Measurements from ENCODE around the gene WNK3. TPM values are rescaled to one million over a fixed set of nuclear protein-coding genes. Genes with fewer than 3 reads are reported as not detected.

The WNK3 gene
- total and polyA plus RNA-seq, 2 experiments from 2014 or later = 0.39 to 0.43 TPM

DNA sequence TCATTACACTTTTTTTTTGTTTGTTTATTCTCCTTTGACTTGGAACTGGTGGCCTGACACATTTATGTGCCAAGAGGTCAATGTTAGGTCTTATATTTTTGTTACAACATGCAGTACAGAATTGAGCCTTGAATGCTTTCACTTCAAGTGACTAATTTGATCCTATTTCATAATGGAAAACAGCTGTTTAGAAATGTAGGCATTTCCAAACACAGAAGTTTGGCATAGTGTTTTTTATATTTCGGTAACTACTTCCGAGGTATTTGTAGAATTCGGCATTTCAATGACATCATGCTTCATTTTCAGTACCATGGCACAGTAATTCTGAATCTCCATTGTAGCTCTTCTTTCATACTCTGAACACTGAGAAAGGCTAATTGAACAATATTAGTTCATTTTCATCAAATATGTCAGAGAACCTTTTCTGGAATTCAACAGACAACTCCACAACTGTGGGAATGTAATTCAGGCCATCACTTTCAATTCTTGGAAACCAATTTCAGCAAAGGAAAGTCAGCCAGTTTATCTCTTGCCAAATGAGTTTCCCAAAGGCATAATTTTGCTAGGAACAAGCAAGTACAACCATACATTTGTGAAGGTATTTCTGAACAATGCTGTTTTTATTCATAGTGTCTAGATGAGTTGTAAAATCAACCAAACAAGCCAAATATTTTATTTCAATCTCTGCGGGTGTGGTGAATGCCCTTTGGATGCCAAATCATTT is 186.2 kb downstream of the WNK3 start:
- H3K27me3 ChIP-seq (replicated peaks; ENCODE audit: insufficient read depth) = no peaks in the 10 kb centered on the region
- H3K79me2 ChIP-seq (ENCODE audit: insufficient read depth) = peaks cover 48% of the 10 kb centered on the region
- H3K4me3 ChIP-seq = peak overlapping the region; percentile 35; the same call in 1 of the 2 replicates
- H3K9me2 ChIP-seq (ENCODE audit: insufficient read depth) = no peaks in the 10 kb centered on the region
- 4 to 10% methylated on average over 4 of the region's 4 CpGs for WGBS, 2 experiments (ENCODE audit: low coverage in 1 of 2, low lambda C conversion rate in 2 of 2, missing lambda C conversion rate in 2 of 2)
- peak; percentile 75 for DNase-seq
- peak overlapping the region; percentile 24 for H3K4me2 ChIP-seq (ENCODE audit: unreplicated experiment)
- peaks cover 10% of the 10 kb centered on the region; the same call in 1 of the 2 replicates for H3F3A ChIP-seq (ENCODE audit: insufficient read depth)
- peaks cover 8% of the 10 kb centered on the region for H3K4me1 ChIP-seq (ENCODE audit: insufficient read depth)
- no peak overlapping the region for H3K9ac ChIP-seq
- peak overlapping the region; percentile 41 for H3K27ac ChIP-seq
- no peaks in the 10 kb centered on the region for H4K20me1 ChIP-seq (ENCODE audit: insufficient read depth)
- H3K36me3 ChIP-seq (ENCODE audit: low read depth) = no peaks in the 10 kb centered on the region
- in situ Hi-C loops (cut with MboI) = no loop called here
- no peak for TF ChIP-seq EZH2phosphoT487 (IDR thresholded peaks at IDR 0.05; ENCODE audit: insufficient read depth, low read depth)
- no peak for TF ChIP-seq EZH2 (IDR thresholded peaks at IDR 0.05; ENCODE audit: insufficient read depth, poor library complexity, severe bottlenecking)
- no peaks in the 10 kb centered on the region for H3K9me3 ChIP-seq (ENCODE audit: low read depth)
- no peak overlapping the region for H2AFZ ChIP-seq

DNA sequence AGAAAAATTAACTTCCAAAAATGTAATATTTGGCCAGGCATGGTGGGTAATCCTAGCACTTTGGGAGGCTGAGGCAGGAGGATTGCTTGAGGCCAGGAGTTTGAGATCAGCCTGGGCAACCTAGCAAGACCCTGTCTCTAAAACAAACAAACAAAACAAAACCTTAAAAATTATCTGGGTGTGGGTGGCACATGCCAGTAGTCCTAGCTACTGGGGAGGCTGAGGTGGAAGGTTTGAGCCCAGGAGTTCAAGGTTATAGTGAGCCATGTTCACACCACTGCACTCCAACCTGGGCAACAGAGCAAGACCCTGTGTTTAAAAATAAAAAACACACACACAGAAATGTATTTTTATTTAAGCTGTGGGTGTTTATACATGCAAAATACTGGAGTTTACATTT is 186.8 kb downstream of the WNK3 start:
- Histone ChIP-seq H3K36me3 (ENCODE audit: low read depth) (no peaks in the 10 kb centered on the region), H3K9me3 (ENCODE audit: low read depth) (no peaks in the 10 kb centered on the region), H3K9me2 (ENCODE audit: insufficient read depth) (no peaks in the 10 kb centered on the region), H3F3A (ENCODE audit: insufficient read depth) (peaks cover 6% of the 10 kb centered on the region; the same call in 1 of the 2 replicates), H3K9ac (no peak overlapping the region), H2AFZ (no peak overlapping the region), H3K4me2 (ENCODE audit: unreplicated experiment) (peak overlapping the region; percentile 24), H3K4me3 (no peak overlapping the region), H3K4me1 (ENCODE audit: insufficient read depth) (peaks cover 7% of the 10 kb centered on the region; the same call in 1 of the 2 replicates), H4K20me1 (ENCODE audit: insufficient read depth) (no peaks in the 10 kb centered on the region), H3K27ac (peak overlapping the region; percentile 41), H3K27me3 (replicated peaks; ENCODE audit: insufficient read depth) (no peaks in the 10 kb centered on the region), H3K79me2 (ENCODE audit: insufficient read depth) (peaks cover 42% of the 10 kb centered on the region)
- TF ChIP-seq EZH2phosphoT487 (IDR thresholded peaks at IDR 0.05; ENCODE audit: insufficient read depth, low read depth) (no peak), EZH2 (IDR thresholded peaks at IDR 0.05; ENCODE audit: insufficient read depth, poor library complexity, severe bottlenecking) (no peak)
- in situ Hi-C loops (cut with MboI) = no loop called here
- no peak for DNase-seq

DNA sequence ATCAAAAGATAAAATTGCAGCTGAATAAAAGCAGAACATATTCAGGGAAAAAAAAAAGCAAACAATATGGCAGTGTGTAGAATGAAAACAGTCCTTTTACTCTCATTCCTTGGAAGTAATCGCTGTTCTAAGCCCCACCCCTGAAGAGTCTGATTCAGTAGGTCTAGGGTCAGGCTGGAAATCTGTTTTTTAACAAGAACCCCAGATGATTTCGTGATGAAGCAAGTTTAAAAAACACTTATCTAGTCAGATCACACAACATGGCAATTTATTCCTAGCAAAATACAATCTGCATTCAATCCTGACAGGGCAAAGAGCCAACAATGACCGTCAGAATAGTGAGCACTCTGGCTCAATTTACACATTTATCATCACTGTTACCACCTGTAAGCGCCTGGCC is 190.9 kb downstream of the WNK3 start:
- Histone ChIP-seq H3K36me3 (ENCODE audit: low read depth) (no peaks in the 10 kb centered on the region), H3F3A (ENCODE audit: insufficient read depth) (peaks cover 3% of the 10 kb centered on the region; the same call in 1 of the 2 replicates), H4K20me1 (ENCODE audit: insufficient read depth) (no peaks in the 10 kb centered on the region), H3K4me3 (no peak overlapping the region), H3K27ac (no peak overlapping the region), H3K9ac (no peak overlapping the region), H2AFZ (no peak overlapping the region), H3K4me2 (ENCODE audit: unreplicated experiment) (no peak overlapping the region), H3K4me1 (ENCODE audit: insufficient read depth) (peaks cover 3% of the 10 kb centered on the region; the same call in 1 of the 2 replicates), H3K9me3 (ENCODE audit: low read depth) (no peaks in the 10 kb centered on the region), H3K9me2 (ENCODE audit: insufficient read depth) (no peaks in the 10 kb centered on the region), H3K27me3 (replicated peaks; ENCODE audit: insufficient read depth) (no peaks in the 10 kb centered on the region), H3K79me2 (ENCODE audit: insufficient read depth) (0 out of 2 replicates have a peak, but pooled peaks cover 5% of the 10 kb centered on the region)
- WGBS, 2 experiments (ENCODE audit: low coverage in 1 of 2, low lambda C conversion rate in 2 of 2, missing lambda C conversion rate in 2 of 2) = 50 to 53% methylated on average over 4 of the region's 4 CpGs
- DNase-seq = no peak
- TF ChIP-seq EZH2 (IDR thresholded peaks at IDR 0.05; ENCODE audit: insufficient read depth, poor library complexity, severe bottlenecking) = no peak
- TF ChIP-seq EZH2phosphoT487 (IDR thresholded peaks at IDR 0.05; ENCODE audit: insufficient read depth, low read depth) = no peak
- in situ Hi-C loops (cut with MboI) = no loop called here

DNA sequence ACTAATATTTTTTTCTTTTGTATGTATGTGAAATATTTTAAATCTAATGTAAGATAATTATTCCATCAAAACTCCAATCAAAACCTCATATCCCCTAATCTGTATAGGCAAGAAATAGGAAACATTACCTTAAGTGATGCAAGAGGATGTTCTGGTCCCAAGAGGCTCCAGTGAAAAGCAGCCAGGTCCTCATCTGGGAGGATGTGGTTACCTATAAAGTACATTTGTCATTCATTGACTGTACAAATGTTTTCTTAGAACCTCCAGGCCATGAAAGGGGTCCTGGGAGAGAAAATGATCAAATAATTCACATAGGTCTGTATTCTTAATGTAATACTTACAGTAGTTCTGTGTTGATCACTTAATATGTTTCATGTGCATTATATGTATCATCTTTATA is 200.3 kb downstream of the WNK3 start:
- H3K9ac ChIP-seq = no peak overlapping the region
- no peaks in the 10 kb centered on the region for H3K27me3 ChIP-seq (replicated peaks; ENCODE audit: insufficient read depth)
- no peaks in the 10 kb centered on the region for H3K9me3 ChIP-seq (ENCODE audit: low read depth)
- H3K27ac ChIP-seq = no peak overlapping the region
- DNase-seq = no peak
- H3F3A ChIP-seq (ENCODE audit: insufficient read depth) = no peaks in the 10 kb centered on the region
- no peaks in the 10 kb centered on the region for H3K4me1 ChIP-seq (ENCODE audit: insufficient read depth)
- H3K4me3 ChIP-seq = no peak overlapping the region
- no peaks in the 10 kb centered on the region for H3K36me3 ChIP-seq (ENCODE audit: low read depth)
- no peaks in the 10 kb centered on the region for H3K79me2 ChIP-seq (ENCODE audit: insufficient read depth)
- in situ Hi-C loops (cut with MboI) = no loop called here
- no peak overlapping the region for H2AFZ ChIP-seq
- H3K9me2 ChIP-seq (ENCODE audit: insufficient read depth) = no peaks in the 10 kb centered on the region
- no peak overlapping the region for H3K4me2 ChIP-seq (ENCODE audit: unreplicated experiment)
- H4K20me1 ChIP-seq (ENCODE audit: insufficient read depth) = no peaks in the 10 kb centered on the region
- TF ChIP-seq EZH2phosphoT487 (IDR thresholded peaks at IDR 0.05; ENCODE audit: insufficient read depth, low read depth) (no peak), EZH2 (IDR thresholded peaks at IDR 0.05; ENCODE audit: insufficient read depth, poor library complexity, severe bottlenecking) (no peak)

Small RNA genes within 50 kb of the gene (small RNA-seq; reads per million reads assigned to genes)
- not detected for gene AL589872.1 (ENCODE audit: low read depth, low replicate concordance)
- not detected for gene RNU6-434P (ENCODE audit: low read depth, low replicate concordance)

Other genes starting within 250 kb of the WNK3 start
- gene FAM120C, start 174.8 kb downstream of the WNK3 start, total RNA-seq (2014; rRNA removed; shearing (Covaris generic)) = 4.5 and 4.9 TPM in 2 replicates
- 4.1 and 4.3 TPM in 2 replicates for gene FAM120C, start 174.8 kb downstream of the WNK3 start, polyA plus RNA-seq (2016; fragmentation: Nextera tagmentation; extraction: Ambion mirVana)
- gene TSR2, start 82.4 kb upstream of the WNK3 start, total RNA-seq (2014; rRNA removed; shearing (Covaris generic)) = 19.6 and 22.1 TPM in 2 replicates
- gene TSR2, start 82.4 kb upstream of the WNK3 start, polyA plus RNA-seq (2016; fragmentation: Nextera tagmentation; extraction: Ambion mirVana) = 42.4 TPM in 2 replicates
- gene FGD1, start 138.2 kb upstream of the WNK3 start, total RNA-seq (2014; rRNA removed; shearing (Covaris generic)) = 8.6 and 9.1 TPM in 2 replicates
- gene FGD1, start 138.2 kb upstream of the WNK3 start, polyA plus RNA-seq (2016; fragmentation: Nextera tagmentation; extraction: Ambion mirVana) = 5.4 and 6.0 TPM in 2 replicates
- gene GNL3L, start 172.2 kb upstream of the WNK3 start, total RNA-seq (2014; rRNA removed; shearing (Covaris generic)) = 24.3 and 30.3 TPM in 2 replicates
- 9.2 and 10.9 TPM in 2 replicates for gene GNL3L, start 172.2 kb upstream of the WNK3 start, polyA plus RNA-seq (2016; fragmentation: Nextera tagmentation; extraction: Ambion mirVana)